Fibroblast of skin of back (primary cell): Measurements from ENCODE around the gene FHIT.

Experiments used
- DNase-seq: peaks from one replicate; pipeline ENCODE4 v3.0.0-alpha.2; 2013

Gene FHIT

DNA sequence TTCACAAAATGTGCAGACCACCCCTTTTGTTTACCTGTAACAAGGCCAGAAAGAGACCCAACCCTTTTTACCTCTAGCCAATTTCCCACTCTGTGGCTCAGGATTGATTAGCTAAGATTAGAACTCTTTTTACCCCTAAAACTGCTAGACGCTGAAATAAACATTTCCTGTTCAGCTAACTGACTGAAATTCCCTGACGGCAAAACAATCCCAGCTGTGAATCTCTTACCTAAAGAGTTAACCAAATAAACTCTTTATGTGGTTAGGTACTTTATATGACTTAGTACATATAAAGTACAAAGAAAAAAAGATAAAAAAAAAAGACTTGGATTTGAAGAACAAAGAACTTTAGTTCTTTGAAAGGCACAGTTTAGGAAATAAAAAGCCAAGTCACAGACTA is 988.7 kb downstream of the FHIT start:
- no peak for DNase-seq

DNA sequence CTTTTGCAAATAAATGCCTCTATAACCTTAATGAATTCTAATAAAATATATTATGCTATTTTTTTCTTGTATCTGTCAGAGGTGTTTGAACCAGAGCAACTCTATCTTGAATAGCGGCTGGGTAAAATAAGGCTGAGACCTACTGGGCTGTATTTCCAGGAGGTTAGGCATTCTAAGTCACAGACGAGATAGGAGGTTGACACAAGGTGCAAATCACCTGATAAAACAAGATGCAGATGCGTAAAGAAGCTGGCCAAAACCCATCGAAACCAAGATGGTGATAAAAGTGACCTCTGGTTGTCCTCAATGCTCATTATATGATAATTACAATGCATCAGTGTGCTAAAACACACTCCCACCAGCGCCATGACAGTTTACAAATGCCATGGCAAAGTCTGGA is 990.7 kb downstream of the FHIT start:
- DNase-seq: no peak

DNA sequence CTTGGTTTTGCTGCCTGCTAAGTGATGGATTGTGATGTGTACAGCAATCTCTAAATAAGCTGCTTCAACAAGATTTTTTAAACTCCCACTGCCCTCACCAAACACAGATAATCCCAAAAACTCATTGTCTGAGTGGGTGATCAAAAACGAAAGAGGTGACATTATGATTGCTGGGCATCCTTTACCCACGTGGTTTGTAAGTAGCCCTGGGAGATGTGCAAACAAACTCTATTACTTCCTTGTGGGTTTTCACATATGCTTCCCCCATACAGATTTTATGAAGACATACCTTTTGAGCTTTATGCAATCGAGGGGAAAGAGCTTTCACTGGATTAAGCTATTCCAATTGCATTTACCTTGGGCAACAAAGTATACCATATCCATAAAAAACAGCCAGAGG is 1000.4 kb downstream of the FHIT start:
- DNase-seq: no peak

DNA sequence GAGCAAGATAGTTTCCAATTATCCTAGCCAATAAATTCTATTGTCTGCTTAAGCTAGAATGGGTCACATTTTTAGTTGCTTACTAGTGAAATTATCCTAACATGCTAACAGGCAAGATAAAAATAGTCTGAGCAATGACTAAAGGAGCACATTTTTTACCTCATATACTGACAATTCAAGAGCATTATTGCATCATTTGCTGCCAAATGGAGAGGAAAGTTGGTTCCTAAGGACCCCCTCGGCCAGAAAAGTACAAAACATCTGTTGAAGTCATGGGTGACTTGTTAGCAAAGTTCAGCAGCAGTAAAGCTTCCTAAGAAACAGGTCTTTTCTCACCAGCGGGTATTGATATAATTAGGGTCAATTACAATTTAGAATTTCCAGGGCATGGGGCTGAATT is 1001.0 kb downstream of the FHIT start:
- peak; percentile 33 for DNase-seq

DNA sequence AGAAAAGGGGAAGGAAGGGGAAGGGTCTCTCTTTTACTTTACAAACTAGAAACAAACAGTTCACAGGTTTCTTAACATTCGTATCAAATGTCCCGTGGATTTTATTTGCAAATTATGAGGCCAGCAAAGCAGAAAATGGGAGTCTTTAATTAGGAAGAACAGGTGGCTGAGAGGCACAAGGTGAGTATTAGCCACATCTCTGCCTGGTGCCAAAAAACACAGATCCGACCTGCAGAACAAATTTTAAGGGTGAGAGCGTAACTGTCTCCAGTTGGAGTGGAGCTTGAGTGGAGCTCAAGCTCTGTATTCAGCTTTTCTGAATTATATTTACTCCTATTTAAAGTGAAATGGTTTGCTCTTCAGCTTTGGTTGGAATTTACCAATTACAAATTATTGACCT is 1004.9 kb downstream of the FHIT start:
- no peak for DNase-seq

DNA sequence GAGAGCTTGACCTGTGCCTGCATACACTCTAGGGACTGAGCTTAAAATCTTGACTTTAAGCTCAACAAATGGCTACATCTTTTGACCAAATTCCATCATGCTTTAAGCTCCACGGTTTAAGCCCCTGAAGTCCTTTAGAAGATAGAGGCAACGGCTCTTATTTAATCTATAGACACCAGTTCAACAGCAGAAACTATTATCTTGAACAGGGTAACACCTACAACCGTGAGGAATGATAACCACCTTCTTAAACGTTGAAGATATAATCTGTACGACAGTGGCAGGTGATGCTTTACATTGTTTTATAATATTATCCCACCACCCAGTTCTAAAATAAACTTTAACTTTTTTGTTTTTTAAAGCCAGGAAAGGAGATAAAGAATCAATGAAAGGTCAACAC is 1007.8 kb downstream of the FHIT start:
- DNase-seq: no peak

DNA sequence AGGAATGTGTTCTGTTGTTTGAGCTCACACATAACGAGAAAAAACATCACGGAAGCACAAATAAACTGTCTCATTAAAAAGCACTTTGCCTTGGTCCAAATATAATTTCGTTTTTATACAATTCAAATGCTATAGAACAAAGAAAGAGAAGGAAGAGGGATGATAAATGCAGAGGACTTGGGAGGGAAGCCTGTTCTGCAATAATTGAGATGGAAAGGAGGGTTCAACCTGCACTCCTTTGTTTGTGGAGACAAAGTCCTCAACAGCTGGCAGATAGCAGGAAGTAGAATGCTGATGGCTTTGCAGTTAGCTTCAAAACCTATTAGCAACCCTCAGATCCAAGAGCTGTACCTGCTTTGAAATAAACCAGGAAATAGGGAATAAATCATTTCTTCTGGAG is 1010.8 kb downstream of the FHIT start:
- no peak for DNase-seq

DNA sequence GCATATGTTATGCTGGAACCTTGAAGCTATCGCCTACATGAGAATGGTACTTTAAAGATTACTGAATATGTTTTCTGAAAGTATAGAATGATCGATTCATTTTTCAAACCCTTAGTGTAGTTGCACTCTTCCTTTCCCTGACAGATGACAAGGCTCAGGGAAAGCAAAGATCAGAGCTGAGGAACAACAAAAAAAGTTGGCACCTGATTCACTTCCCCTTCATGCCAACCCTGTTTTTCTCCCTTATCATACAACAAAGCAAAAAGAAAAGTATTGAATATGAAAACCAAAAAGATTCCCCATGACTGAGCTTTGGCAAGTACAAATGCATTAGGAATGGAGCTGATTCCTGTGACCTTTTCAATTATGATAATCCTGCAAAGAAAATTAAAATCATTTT is 1012.7 kb downstream of the FHIT start:
- no peak for DNase-seq

DNA sequence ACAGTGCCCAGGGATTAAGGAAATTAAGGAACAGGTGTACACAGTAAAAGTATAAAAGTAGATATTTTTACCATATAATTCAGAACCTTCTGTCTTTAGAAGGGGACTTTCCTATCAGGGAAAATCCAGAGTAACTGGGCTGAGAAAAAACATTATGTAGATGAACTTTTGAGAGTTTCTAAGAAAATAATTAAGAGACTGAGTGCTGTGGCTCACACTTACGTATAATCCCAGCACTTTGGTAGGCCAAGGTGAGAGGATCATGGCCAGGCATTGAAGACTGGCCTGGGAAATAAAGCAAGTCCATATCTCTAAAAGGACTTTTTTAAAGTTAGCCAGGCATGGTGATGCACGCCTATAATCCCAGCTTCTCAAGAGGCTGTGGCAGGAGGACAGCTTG is 1021.8 kb downstream of the FHIT start:
- no peak for DNase-seq

DNA sequence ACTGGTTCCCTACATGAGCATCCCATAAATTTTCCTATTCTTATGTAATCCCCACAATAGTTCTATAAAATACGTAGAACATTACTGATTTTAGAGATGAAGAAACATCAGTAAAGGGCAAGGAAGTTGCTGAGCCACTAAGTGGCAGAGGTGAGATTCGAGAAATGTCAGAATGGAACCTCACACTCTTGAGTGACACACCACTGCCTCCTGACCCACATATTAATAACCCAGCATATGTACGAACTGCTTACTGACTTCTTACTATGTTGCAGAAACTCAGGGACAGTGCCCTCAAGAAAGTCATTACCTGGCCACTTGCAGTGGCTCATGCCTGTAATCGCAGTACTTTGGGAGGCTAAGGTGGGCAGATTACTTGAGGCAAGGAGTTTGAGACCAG is 1022.4 kb downstream of the FHIT start:
- DNase-seq: no peak

DNA sequence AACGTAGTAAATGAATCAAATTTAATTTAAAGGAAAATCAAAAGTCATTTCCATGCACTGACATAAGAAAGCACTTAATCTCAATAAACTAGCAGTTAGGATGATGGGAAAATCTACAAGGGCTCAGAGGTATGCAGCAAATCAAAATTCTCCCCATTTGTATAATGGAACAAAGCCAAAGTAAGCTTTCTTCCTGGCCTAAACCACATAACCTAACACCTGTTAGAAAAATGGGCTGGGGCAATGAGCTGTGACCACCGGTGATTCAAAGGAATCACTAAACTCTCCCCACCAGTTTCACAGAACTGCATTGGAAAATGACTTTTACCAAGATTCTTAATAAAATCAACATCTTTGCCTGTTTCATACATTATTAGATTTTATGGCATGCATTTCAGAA is 1024.3 kb downstream of the FHIT start:
- DNase-seq: no peak

DNA sequence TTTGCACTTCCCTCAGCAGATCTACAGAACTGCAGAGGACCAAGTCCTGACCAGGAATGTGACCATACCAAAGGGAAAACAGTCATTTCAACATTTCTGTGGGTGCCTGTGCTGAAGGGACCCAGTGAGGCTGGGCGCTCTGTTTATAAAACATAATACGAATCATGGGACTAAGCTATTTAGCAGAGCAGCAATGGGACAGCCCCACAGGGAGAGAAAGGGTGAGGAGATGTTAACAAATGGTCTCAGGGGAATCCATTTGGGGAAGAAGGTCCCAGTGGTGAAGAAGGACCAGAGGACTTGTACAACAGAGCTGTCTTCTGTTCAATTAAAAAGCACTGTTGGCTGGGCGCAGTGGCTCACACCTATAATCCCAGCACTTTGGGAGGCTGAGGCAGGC is 1025.4 kb downstream of the FHIT start:
- no peak for DNase-seq

DNA sequence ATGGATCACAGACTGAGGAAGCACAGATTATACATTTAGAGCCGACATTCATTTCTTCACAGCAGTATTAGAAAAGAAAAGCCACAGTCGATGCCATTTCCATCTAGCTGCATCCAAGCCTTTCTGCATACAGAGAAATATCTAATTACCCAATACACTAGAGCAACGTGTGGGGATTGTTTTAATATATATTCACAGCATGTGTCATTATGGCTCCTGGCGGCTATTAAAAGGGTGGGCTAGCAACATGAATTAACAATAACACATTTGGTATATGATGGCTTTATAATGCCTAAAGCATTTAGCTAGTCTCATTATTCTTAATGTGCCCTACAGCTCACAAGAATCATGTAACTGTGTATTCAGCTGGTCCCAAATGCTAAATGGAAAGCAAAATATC is 1030.5 kb downstream of the FHIT start:
- no peak for DNase-seq

DNA sequence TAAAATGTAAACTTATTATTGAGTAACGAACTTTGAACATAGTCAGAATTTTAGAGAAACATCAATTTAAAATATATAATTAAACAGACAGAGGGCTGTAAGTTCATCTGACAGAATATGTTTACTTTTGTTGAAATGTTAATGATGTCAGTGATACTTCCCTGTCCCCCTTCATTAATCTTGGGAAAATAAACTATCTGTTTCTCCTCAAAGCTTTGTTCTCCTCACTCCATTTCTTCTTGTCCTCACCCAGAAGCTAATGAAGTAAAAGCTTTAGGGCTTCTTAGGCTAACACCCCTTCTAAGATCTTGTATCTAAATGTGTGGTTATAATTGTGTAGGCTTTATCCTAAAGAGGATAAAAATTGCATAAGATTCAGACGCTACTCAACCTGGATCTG is 1031.8 kb downstream of the FHIT start:
- no peak for DNase-seq

DNA sequence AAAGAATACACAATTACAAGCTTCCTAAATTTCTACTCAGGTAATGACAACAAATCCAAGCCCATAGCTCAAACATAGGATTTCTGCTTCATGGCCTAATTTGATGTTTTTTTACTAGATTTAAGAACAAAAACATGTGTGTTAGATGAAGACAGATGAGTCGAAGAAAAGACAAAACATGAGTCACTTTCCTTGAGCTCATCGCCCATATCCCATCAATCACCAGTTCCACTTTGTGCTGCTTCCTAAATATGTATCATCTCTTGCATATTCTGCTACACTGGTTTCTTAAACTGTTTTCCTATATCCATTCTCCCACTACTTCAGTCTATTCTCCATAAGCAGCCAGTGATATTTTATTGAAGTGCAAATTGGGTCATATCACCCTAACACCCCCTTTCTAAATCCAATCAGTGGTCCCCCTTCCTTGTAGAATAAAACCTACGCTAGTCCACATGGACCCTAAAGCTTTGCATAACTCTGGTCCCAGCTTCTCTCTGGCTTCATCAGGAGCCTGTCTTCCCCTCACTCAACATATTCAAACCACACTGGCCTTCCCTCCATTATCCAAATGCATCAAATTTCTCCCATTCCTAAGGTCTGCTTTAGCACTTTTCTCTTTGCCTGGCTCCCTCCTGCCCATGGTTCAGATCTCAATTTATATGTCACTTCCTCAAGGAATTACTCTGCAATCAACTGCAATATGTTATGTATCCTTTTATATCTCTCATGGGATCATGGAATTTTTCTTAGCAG is 1033.9 kb downstream of the FHIT start:
- DNase-seq: peak; percentile 33

DNA sequence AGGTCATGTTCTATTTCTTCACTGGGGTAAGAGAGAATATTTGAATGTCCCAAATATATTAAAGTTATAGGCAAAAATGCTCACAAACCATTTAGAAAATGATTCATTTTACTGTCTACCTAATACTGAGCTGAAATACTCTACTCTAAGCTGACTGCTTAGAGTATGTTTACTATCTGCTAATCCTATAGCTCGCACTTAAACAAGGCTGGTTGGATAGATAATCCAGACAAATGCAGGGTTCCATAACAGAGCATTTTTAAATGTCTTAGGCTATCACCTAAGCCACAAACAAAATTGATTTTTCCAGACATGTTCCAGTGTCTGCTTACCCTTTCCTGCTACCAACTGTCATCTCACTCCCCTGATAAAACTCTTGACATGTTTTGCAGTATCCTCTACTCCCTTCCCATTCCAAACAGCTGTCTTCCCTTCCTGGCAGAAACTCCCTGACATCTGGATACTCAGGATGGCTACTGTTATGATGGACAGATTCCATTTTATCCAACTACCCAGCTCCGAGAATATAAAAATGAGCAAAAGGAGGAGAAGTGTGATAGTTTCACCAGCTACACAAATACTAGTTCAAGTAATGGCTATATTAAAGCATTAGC is 1034.7 kb downstream of the FHIT start:
- DNase-seq: no peak

DNA sequence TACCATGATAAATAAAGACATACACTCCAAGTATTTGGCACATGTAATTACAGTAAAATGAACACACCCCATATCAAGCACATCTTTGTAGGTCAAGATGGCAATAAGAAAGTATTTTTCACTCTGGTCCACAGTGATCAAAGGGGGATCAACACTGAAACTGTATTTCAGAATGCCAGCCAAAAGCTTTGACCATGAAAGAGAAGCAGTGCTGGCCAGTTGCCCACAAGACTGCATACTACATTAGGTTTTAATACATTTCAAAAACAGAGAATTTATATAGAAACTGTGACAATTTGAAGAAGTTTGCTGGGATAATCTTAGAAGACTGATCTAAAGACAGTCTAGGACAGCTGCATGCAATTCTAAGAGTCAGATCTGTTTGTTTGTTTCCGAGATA is 1035.3 kb downstream of the FHIT start:
- no peak for DNase-seq

DNA sequence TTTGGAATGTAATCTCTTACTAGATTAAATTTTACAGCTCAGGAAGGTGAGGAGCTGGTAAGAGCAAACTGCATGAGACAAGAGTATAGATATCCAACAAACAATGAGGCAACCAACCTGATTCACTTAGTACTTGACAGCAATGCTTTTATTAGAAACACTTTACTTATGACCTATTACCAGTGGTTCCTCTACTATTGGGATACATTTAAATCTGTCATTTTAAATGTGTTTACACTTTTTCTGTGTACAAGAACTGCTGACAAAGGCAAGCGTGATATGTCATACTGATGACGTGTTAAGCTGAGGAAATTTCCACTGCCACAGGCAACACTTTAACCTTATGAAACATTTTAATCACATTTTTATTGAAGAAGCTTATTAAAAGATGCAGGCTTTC is 1043.3 kb downstream of the FHIT start:
- DNase-seq: no peak

DNA sequence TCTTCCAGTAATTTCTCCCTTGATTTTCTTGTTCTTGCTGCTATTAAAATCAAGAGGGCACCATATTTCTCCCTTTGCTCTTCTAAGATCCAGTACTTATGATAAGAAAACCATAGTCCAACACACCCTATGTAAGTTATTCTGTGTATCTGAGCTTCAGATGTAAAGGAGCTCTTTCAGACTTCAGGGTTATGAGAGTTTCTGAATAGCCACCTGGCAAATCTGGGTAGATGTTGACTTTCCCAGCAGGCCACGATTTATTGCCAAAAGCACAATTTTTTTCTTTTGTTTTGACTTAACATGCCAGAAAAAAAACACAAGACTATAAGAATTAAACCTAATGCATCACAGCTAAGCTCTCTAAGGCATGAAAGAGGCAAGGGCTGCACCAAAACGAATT is 1045.0 kb downstream of the FHIT start:
- no peak for DNase-seq

DNA sequence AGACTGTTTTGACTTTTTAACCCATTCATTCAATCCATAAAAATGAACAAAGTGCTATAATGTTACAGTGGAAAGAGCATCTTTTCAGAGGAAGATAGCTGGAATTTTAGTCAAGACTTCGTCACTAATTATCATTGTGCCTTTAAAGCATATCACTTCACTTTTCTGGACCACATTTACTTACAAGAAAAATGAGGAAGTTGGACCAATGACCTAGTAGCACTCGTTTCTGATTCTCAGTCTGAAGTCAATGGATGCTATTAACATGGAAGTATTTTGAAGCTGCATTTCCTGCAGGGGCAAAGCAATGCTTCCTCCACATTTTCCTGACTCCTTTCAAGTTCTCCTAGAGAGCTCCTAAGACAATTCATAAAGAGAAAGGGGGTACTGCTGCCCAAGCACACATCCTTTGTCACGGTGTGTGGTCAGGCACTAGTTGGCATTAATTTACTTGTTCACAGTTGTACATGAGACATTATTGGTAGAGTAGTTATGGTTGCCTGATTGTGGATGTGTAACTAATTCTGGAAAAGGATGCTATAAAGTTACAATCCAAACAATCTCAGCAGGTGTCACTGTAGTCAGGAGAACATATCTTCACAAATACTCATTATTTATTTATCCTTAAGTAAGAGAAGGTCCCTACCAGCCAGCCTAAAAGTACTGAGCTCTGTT is 1049.1 kb downstream of the FHIT start:
- no peak for DNase-seq

DNA sequence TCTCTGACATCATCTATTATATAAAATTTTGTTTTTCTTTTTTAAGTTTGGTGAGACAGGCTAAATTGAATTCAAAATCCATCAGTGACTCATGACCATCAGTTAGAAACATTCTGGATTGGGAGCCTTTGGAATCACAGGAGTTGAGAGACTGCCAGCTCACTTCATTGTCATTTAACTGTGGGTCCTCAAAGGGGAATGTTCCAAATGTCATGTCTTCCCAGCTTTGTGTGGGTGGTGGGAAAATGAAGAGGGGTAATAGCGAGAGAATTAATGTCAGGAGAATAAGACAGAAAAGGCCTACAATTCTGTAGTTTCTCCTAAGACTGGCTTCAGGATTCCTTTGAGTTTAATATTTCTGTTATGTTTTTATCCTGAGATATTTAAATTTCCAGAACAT is 1051.9 kb downstream of the FHIT start:
- DNase-seq: peak; percentile 7

DNA sequence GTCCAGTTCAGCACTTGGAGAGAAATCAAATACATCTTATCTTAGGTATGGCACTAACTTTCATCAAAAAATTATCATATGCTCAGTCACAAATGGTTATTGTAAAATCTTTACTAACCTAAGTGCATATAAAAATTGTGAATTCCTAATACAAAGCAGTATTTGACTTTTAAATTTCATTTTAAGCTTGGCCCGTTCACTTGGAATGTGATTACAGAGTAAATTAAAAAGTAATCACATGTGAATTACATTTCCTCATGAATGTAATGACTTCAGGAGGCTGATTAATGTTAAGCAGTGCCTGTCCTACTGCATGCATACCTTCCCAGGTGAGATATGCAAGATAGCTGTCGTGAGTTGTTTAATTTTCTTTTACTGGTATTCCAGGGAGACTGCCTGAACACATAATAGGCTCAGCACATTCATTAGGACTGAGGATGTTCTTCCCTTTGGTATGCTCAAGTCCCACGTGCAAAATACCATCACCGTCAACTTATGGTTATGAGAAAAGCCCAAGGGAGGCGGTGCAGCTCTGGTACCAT is 1053.0 kb downstream of the FHIT start:
- no peak for DNase-seq

DNA sequence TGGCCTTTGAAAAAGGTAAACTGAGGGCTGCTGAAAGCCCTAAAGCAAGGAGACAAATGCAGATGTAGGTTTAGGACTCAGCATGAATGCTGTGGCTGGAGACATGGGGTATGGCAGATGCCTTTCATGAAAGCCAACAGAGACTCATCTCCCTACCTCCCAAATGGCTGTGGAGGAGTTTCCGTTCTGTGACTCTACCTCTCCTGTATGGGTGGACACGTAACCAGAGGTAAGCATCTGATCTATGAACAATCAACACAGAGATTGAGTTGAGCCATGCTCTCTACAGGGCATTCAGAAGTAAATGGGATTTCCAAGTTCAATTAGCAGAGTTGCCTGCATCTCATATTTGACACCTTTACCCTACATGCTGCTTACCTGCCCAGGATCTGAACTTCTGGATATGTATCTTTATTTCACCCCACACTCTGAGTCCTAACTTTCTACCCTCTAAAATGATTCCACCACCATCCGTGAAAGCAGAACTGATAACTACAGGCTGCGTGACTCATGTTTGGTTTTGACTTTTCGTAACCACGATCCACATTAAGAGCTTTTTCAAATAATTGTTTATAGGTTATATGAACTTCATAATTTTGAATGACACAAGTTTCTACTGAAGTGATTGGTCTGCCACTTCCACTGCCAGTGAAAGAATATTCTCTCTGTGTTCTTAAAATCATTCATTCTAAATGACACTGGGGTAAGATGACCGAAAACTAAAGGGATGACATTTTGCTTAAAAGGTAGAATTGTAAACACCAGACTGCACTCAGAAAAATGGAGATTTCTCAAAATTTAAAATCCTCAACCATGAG is 1058.7 kb downstream of the FHIT start:
- no peak for DNase-seq
